Stomach smooth muscle (tissue), 2 donors: ENCODE results near the gene TANC2.
"Not testable (repeated sequence)": the region's sequence is repeated elsewhere in the genome, so short reads cannot be mapped to it uniquely, and the experiment has no call there.

Source experiments
- H3K27ac ChIP-seq: one replicate; pipeline ENCODE4 v1.7.0; 2013; ENCODE audit warnings: mild to moderate bottlenecking, low read length, inconsistent platforms
- H3K27me3 ChIP-seq, 2 donors: one replicate each; pipeline ENCODE4 v1.7.0; 2013; ENCODE audit warnings: low read length in 2 of 2; ENCODE audit not compliant: insufficient read depth in 2 of 2, control insufficient read depth in 1 of 2
- H3K36me3 ChIP-seq, 2 donors: one replicate each; pipeline ENCODE4 v1.7.0; 2013; ENCODE audit warnings: low read length in 2 of 2; ENCODE audit not compliant: control insufficient read depth in 2 of 2, insufficient read depth in 2 of 2
- H3K4me1 ChIP-seq: one replicate; pipeline ENCODE4 v1.7.0; 2013; ENCODE audit warnings: low read length; ENCODE audit not compliant: control insufficient read depth, insufficient read depth
- H3K4me3 ChIP-seq, 2 donors: one replicate each; pipeline ENCODE4 v1.7.0; 2013; ENCODE audit warnings: low read length in 2 of 2
- H3K9ac ChIP-seq, 2 donors: one replicate each; pipeline ENCODE4 v1.7.0; 2013; ENCODE audit warnings: low read length in 2 of 2, mild to moderate bottlenecking in 1 of 2
- H3K9me3 ChIP-seq, 2 donors: one replicate each; pipeline ENCODE4 v1.7.0; 2013; ENCODE audit warnings: low read length in 2 of 2; ENCODE audit not compliant: control insufficient read depth in 2 of 2
- donor health status: healthy.
- donor health status: Pancreatic carcinoma.

The TANC2 gene

GRCh38 chr17:62965174-62965685 is 805 bp upstream of the TANC2 start:
- H3K4me1 ChIP-seq = peaks cover 5% of the 10 kb centered on the region
- H3K9me3 ChIP-seq = no peaks in the 10 kb centered on the region
- H3K27me3 ChIP-seq = no peaks in the 10 kb centered on the region
- H3K36me3 ChIP-seq = no peaks in the 10 kb centered on the region
- peak overlapping the region; percentile 69 to 74 for H3K9ac ChIP-seq
- peak overlapping the region; percentile 47 to 83 for H3K4me3 ChIP-seq
- peak overlapping the region; percentile 66 for H3K27ac ChIP-seq

- Histone ChIP-seq H3K4me1 (peaks cover 5% of the 10 kb centered on the region), H3K27me3 (no peaks in the 10 kb centered on the region), H3K4me3 (peak overlapping the region; percentile 57 to 83), H3K36me3 (no peaks in the 10 kb centered on the region), H3K9ac (peak overlapping the region; percentile 50 to 58), H3K27ac (no peak overlapping the region), H3K9me3 (no peaks in the 10 kb centered on the region)
Measured at GRCh38 chr17:62966426-62967204, 580 bp downstream of the TANC2 start.

GRCh38 chr17:62967205-62967529 is 1.1 kb downstream of the TANC2 start:
- H3K4me3 ChIP-seq = peak overlapping the region; percentile 57 to 83

GRCh38 chr17:62968445-62968923 is 2.4 kb downstream of the TANC2 start:
- no peaks in the 10 kb centered on the region for H3K36me3 ChIP-seq
- H3K9me3 ChIP-seq = no peaks in the 10 kb centered on the region
- no peak overlapping the region for H3K27ac ChIP-seq
- peaks cover 5% of the 10 kb centered on the region for H3K4me1 ChIP-seq
- H3K27me3 ChIP-seq = no peaks in the 10 kb centered on the region
- no peak overlapping the region for H3K9ac ChIP-seq
- no peak overlapping the region for H3K4me3 ChIP-seq

More at GRCh38 chr17:62967205-62967529, 1.1 kb downstream of the TANC2 start:
- Histone ChIP-seq H3K36me3 (no peaks in the 10 kb centered on the region), H3K27me3 (no peaks in the 10 kb centered on the region), H3K9me3 (no peaks in the 10 kb centered on the region), H3K9ac (peak overlapping the region; percentile 50 to 58), H3K4me1 (peaks cover 5% of the 10 kb centered on the region), H3K27ac (no peak overlapping the region)

GRCh38 chr17:62970610-62971009 is 4.6 kb downstream of the TANC2 start:
- H3K36me3 ChIP-seq = no peaks in the 10 kb centered on the region
- no peak overlapping the region for H3K9ac ChIP-seq

GRCh38 chr17:62971853-62972252 is 5.8 kb downstream of the TANC2 start:
- no peaks in the 10 kb centered on the region for H3K4me1 ChIP-seq
- no peak overlapping the region for H3K27ac ChIP-seq
- H3K27me3 ChIP-seq = no peaks in the 10 kb centered on the region
- H3K36me3 ChIP-seq = no peaks in the 10 kb centered on the region
- no peak overlapping the region for H3K4me3 ChIP-seq
- H3K9me3 ChIP-seq = no peaks in the 10 kb centered on the region
- no peak overlapping the region for H3K9ac ChIP-seq

More at GRCh38 chr17:62970610-62971009, 4.6 kb downstream of the TANC2 start:
- H3K27ac ChIP-seq = no peak overlapping the region
- no peaks in the 10 kb centered on the region for H3K27me3 ChIP-seq
- no peak overlapping the region for H3K4me3 ChIP-seq
- H3K9me3 ChIP-seq = no peaks in the 10 kb centered on the region
- H3K4me1 ChIP-seq = peaks cover 1% of the 10 kb centered on the region

GRCh38 chr17:62974788-62975187 is 8.8 kb downstream of the TANC2 start:
- H3K9me3 ChIP-seq = no peaks in the 10 kb centered on the region
- H3K4me1 ChIP-seq = no peaks in the 10 kb centered on the region
- H3K4me3 ChIP-seq = no peak overlapping the region
- no peaks in the 10 kb centered on the region for H3K36me3 ChIP-seq
- H3K27me3 ChIP-seq = no peaks in the 10 kb centered on the region
- H3K9ac ChIP-seq = no peak overlapping the region
- H3K27ac ChIP-seq = no peak overlapping the region

GRCh38 chr17:62975206-62975605 is 9.2 kb downstream of the TANC2 start:
- Histone ChIP-seq H3K9me3 (no peaks in the 10 kb centered on the region), H3K27ac (no peak overlapping the region), H3K27me3 (no peaks in the 10 kb centered on the region), H3K36me3 (no peaks in the 10 kb centered on the region), H3K4me1 (no peaks in the 10 kb centered on the region), H3K4me3 (no peak overlapping the region), H3K9ac (no peak overlapping the region)

- not testable (repeated sequence) for H3K4me1 ChIP-seq, H3K9me3 ChIP-seq, H3K27ac ChIP-seq
Measured at GRCh38 chr17:62976643-62977231, 10.7 kb downstream of the TANC2 start.

GRCh38 chr17:62980842-62981241 is 14.8 kb downstream of the TANC2 start:
- H3K4me3 ChIP-seq = no peak overlapping the region
- peaks cover 0 to 2% of the 10 kb centered on the region in 2 donors for H3K9me3 ChIP-seq
- H3K27me3 ChIP-seq = no peaks in the 10 kb centered on the region
- H3K9ac ChIP-seq = no peak overlapping the region
- no peak overlapping the region for H3K27ac ChIP-seq
- H3K36me3 ChIP-seq = no peaks in the 10 kb centered on the region
- no peaks in the 10 kb centered on the region for H3K4me1 ChIP-seq

More at GRCh38 chr17:62976643-62977231, 10.7 kb downstream of the TANC2 start:
- H3K9ac ChIP-seq, H3K27me3 ChIP-seq, H3K36me3 ChIP-seq, H3K4me3 ChIP-seq: not testable (repeated sequence)

- no peaks in the 10 kb centered on the region for H3K36me3 ChIP-seq
- H3K9me3 ChIP-seq = peaks cover 0 to 2% of the 10 kb centered on the region in 2 donors
- H3K27me3 ChIP-seq = no peaks in the 10 kb centered on the region
- no peaks in the 10 kb centered on the region for H3K4me1 ChIP-seq
- no peak overlapping the region for H3K4me3 ChIP-seq
- H3K27ac ChIP-seq = no peak overlapping the region
- no peak overlapping the region for H3K9ac ChIP-seq
Measured at GRCh38 chr17:62981933-62982332, 15.9 kb downstream of the TANC2 start.
